GM23338 (cell line): ENCODE results near the gene AKT2. TPM values are rescaled to one million over a fixed set of nuclear protein-coding genes. Genes with fewer than 3 reads are reported as not detected.

ENCODE experiments used
- ATAC-seq: fragments of 200-7000 bp; cut with Tn5 transposase; 3 replicates; pipeline ENCODE4 v1.9.1; 2020
- DNase-seq: peaks from one replicate; pipeline ENCODE4 v3.0.0-alpha.2; 2015; ENCODE audit warnings: low spot score
- H2AFZ ChIP-seq: fragments of 200-600 bp; sonication (generic); 2 replicates; pipeline ENCODE4 v1.8.0; 2016; ENCODE audit warnings: antibody characterized with exemption, mild to moderate bottlenecking, moderate library complexity
- H3F3A ChIP-seq: fragments of 200-600 bp; sonication (generic); replicated peaks from 2 replicates; pipeline ENCODE4 v1.8.0; 2017; ENCODE audit warnings: antibody characterized with exemption, mixed run types, low read depth
- H3K27ac ChIP-seq: fragments of 200-600 bp; sonication (generic); 2 replicates; pipeline ENCODE4 v1.6.1; 2016; ENCODE audit warnings: low read depth
- H3K27me3 ChIP-seq: fragments of 200-600 bp; sonication (generic); 2 replicates; pipeline ENCODE4 v1.8.0; 2016; ENCODE audit warnings: mild to moderate bottlenecking, mixed run types, moderate library complexity; ENCODE audit not compliant: insufficient read depth
- H3K36me3 ChIP-seq: fragments of 200-600 bp; sonication (generic); 2 replicates; pipeline ENCODE4 v1.8.0; 2016; ENCODE audit warnings: mild to moderate bottlenecking; ENCODE audit not compliant: insufficient read depth
- H3K4me1 ChIP-seq: fragments of 200-600 bp; sonication (generic); 2 replicates; pipeline ENCODE4 v1.8.0; 2016; ENCODE audit warnings: mild to moderate bottlenecking, moderate library complexity; ENCODE audit not compliant: insufficient read depth
- H3K4me2 ChIP-seq: fragments of 200-600 bp; sonication (generic); 2 replicates; pipeline ENCODE4 v1.7.1; 2017; ENCODE audit warnings: mixed run types
- H3K4me3 ChIP-seq: fragments of 200-600 bp; sonication (generic); 2 replicates; pipeline ENCODE4 v1.6.1; 2016; ENCODE audit warnings: mixed run types
- H3K79me2 ChIP-seq: fragments of 200-600 bp; sonication (generic); replicated peaks from 2 replicates; pipeline ENCODE4 v1.8.0; 2017; ENCODE audit warnings: mild to moderate bottlenecking; ENCODE audit not compliant: insufficient read depth
- H3K9me2 ChIP-seq: fragments of 200-600 bp; sonication (generic); 2 replicates; pipeline ENCODE4 v1.8.0; 2017; ENCODE audit not compliant: insufficient read depth
- H4K20me1 ChIP-seq: fragments of 200-600 bp; sonication (generic); replicated peaks from 2 replicates; pipeline ENCODE4 v1.8.0; 2017; ENCODE audit warnings: mild to moderate bottlenecking; ENCODE audit not compliant: insufficient read depth
- H3K27ac Mint-ChIP-seq: 2 replicates; pipeline ENCODE4 v1.8.0; 2020; ENCODE audit warnings: inconsistent platforms, mild to moderate bottlenecking, moderate library complexity, mixed read lengths
- H3K27me3 Mint-ChIP-seq: 3 replicates; pipeline ENCODE4 v1.8.0; 2022; ENCODE audit warnings: low read depth, mild to moderate bottlenecking, moderate library complexity, mixed read lengths, inconsistent platforms; ENCODE audit not compliant: insufficient read depth, poor library complexity
- H3K36me3 Mint-ChIP-seq: 3 replicates; pipeline ENCODE4 v1.8.0; 2021; ENCODE audit warnings: low read depth, mild to moderate bottlenecking, inconsistent platforms, moderate library complexity, mixed read lengths
- H3K4me1 Mint-ChIP-seq: 3 replicates; pipeline ENCODE4 v1.8.0; 2020; ENCODE audit warnings: mild to moderate bottlenecking, inconsistent platforms, mixed read lengths
- H3K4me3 Mint-ChIP-seq: 3 replicates; pipeline ENCODE4 v1.8.0; 2021; ENCODE audit warnings: moderate library complexity, mild to moderate bottlenecking, inconsistent platforms, mixed read lengths
- H3K9me3 Mint-ChIP-seq: 3 replicates; pipeline ENCODE4 v1.8.0; 2020; ENCODE audit warnings: moderate library complexity, mild to moderate bottlenecking, inconsistent platforms, mixed read lengths
- CREB1 ChIP-seq: fragments of 250-450 bp; sonication (Bioruptor Pico); IDR thresholded peaks from 2 replicates; pipeline ENCODE4 v1.5.0; 2020; ENCODE audit warnings: low read depth, mild to moderate bottlenecking, moderate library complexity
- EZH2 ChIP-seq: fragments of 200-600 bp; sonication (generic); IDR thresholded peaks from one replicate; pipeline ENCODE4 v1.8.0; 2017; ENCODE audit warnings: antibody characterized with exemption, mild to moderate bottlenecking, low read depth; ENCODE audit not compliant: unreplicated experiment
- EZH2phosphoT487 ChIP-seq: fragments of 200-600 bp; sonication (generic); IDR thresholded peaks from one replicate; pipeline ENCODE4 v1.8.1; 2018; ENCODE audit warnings: antibody characterized with exemption; ENCODE audit not compliant: unreplicated experiment
- JUNB ChIP-seq: IDR thresholded peaks from one replicate; pipeline ENCODE4 v1.6.1; 2016; ENCODE audit warnings: antibody characterized with exemption; ENCODE audit not compliant: unreplicated experiment
- NANOG ChIP-seq: IDR thresholded peaks from 2 replicates; pipeline ENCODE4 v1.6.1; 2016; ENCODE audit warnings: antibody characterized with exemption, borderline replicate concordance
- POLR2AphosphoS5 ChIP-seq: IDR thresholded peaks from 2 replicates; pipeline ENCODE4 v1.6.1; 2016; ENCODE audit warnings: antibody characterized with exemption, low read depth
- STAT1 ChIP-seq: IDR thresholded peaks from one replicate; pipeline ENCODE4 v1.6.1; 2016; ENCODE audit warnings: antibody characterized with exemption; ENCODE audit not compliant: unreplicated experiment
- ZNF114 ChIP-seq: fragments of 250-450 bp; sonication (Bioruptor Pico); IDR thresholded peaks from 2 replicates; pipeline ENCODE4 v1.5.0; 2020; ENCODE audit warnings: mild to moderate bottlenecking, moderate library complexity
- ZNF331 ChIP-seq: fragments of 250-450 bp; sonication (Bioruptor Pico); IDR thresholded peaks from 2 replicates; pipeline ENCODE4 v1.5.0; 2020; ENCODE audit warnings: low read depth, mild to moderate bottlenecking, moderate library complexity
- polyA plus RNA-seq: library from polyadenylated mRNA; unstranded; fragments of >200 nt; fragmentation: Nextera tagmentation; extraction: Ambion mirVana; gene quantifications from 2 replicates; pipeline ENCODE4 v1.2.1, GENCODE V29; 2016
- total RNA-seq: library from RNA; depleted of rRNA; stranded (reverse); fragments of >200 nt; shearing (Covaris generic); gene quantifications from 2 replicates; pipeline ENCODE4 v1.2.3, GENCODE V29; 2014
- TF ChIP-seq, protein P1 (sequence below): IDR thresholded peaks from one replicate; pipeline ENCODE4 v1.6.1; 2018; ENCODE audit warnings: antibody characterized with exemption; ENCODE audit not compliant: unreplicated experiment
- TF ChIP-seq, protein P2 (sequence below), 2 experiments: fragments of 200-600 bp in 1 of 2; sonication (generic) in 1 of 2; conservative IDR thresholded peaks; 2 replicates each; pipeline versions ENCODE4 v1.5.1 to v1.6.1; 2016 to 2017; ENCODE audit warnings: antibody characterized with exemption in 2 of 2, low read depth in 2 of 2, mild to moderate bottlenecking in 2 of 2, moderate library complexity in 1 of 2
- TF ChIP-seq, protein P3 (sequence below): fragments of 250-450 bp; sonication (Bioruptor Pico); IDR thresholded peaks from 2 replicates; pipeline ENCODE4 v1.5.0; 2020; ENCODE audit warnings: mild to moderate bottlenecking, moderate library complexity
- TF ChIP-seq, protein P4 (sequence below): IDR thresholded peaks from 2 replicates; pipeline ENCODE4 v1.6.1; 2016; ENCODE audit warnings: antibody characterized with exemption

AKT2 gene
- total and polyA plus RNA-seq, 2 experiments from 2014 or later: 17.6 to 123 TPM

DNA sequence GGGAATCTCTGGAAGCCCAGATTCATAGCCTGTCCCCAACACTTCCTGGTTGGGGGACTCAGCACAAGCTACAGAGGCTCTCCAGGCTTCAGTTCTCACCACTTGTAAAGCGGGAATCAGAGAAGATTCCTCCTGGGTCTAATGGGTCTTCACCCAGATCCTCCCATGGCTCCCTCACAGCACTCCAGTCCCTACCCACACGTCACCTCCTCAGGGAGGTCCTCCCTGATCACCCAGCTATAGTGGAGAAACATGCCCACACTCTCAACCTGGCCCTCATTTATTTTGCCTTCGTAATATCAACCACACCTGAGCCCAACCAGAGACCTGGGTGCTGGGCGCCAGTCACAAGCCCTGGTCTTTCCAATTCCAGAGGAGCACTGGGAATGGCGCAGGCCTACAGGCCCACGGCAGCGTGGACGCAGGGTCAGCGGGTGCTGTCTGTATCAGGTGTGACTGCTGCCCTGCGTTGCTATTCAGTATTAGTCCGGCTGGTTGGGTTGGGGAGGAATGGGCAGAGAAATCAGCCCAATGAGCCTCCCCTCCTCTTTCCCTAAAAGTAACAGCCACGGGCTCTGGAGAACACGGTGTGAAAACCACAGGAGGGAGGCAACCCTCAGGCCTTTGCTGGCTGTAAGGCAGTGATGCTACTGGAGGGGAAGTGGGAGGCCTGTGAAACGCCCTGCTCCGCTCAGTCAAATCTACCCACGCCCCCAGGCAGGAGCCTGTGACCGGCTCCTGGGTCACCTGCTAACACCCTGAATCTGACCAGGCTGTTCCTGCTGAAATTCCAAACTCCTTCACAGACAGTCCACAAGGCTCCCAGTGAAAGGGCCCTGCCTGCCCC lies 5.2 kb downstream of the AKT2 start:
- no peak overlapping the region for H3K4me2 ChIP-seq
- H3K9me2 ChIP-seq: no peaks in the 10 kb centered on the region
- H3K27ac Mint-ChIP-seq: peak overlapping the region; percentile 76; the same call in 1 of the 2 replicates
- H3K79me2 ChIP-seq: peaks cover 90% of the 10 kb centered on the region
- TF ChIP-seq, protein P1, sequence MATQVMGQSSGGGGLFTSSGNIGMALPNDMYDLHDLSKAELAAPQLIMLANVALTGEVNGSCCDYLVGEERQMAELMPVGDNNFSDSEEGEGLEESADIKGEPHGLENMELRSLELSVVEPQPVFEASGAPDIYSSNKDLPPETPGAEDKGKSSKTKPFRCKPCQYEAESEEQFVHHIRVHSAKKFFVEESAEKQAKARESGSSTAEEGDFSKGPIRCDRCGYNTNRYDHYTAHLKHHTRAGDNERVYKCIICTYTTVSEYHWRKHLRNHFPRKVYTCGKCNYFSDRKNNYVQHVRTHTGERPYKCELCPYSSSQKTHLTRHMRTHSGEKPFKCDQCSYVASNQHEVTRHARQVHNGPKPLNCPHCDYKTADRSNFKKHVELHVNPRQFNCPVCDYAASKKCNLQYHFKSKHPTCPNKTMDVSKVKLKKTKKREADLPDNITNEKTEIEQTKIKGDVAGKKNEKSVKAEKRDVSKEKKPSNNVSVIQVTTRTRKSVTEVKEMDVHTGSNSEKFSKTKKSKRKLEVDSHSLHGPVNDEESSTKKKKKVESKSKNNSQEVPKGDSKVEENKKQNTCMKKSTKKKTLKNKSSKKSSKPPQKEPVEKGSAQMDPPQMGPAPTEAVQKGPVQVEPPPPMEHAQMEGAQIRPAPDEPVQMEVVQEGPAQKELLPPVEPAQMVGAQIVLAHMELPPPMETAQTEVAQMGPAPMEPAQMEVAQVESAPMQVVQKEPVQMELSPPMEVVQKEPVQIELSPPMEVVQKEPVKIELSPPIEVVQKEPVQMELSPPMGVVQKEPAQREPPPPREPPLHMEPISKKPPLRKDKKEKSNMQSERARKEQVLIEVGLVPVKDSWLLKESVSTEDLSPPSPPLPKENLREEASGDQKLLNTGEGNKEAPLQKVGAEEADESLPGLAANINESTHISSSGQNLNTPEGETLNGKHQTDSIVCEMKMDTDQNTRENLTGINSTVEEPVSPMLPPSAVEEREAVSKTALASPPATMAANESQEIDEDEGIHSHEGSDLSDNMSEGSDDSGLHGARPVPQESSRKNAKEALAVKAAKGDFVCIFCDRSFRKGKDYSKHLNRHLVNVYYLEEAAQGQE: no peak
- no peak for TF ChIP-seq ZNF114 (CRISPR knock-in tag)
- TF ChIP-seq NANOG: no peak
- TF ChIP-seq STAT1: no peak
- TF ChIP-seq, protein P2, sequence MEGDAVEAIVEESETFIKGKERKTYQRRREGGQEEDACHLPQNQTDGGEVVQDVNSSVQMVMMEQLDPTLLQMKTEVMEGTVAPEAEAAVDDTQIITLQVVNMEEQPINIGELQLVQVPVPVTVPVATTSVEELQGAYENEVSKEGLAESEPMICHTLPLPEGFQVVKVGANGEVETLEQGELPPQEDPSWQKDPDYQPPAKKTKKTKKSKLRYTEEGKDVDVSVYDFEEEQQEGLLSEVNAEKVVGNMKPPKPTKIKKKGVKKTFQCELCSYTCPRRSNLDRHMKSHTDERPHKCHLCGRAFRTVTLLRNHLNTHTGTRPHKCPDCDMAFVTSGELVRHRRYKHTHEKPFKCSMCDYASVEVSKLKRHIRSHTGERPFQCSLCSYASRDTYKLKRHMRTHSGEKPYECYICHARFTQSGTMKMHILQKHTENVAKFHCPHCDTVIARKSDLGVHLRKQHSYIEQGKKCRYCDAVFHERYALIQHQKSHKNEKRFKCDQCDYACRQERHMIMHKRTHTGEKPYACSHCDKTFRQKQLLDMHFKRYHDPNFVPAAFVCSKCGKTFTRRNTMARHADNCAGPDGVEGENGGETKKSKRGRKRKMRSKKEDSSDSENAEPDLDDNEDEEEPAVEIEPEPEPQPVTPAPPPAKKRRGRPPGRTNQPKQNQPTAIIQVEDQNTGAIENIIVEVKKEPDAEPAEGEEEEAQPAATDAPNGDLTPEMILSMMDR (conservative IDR thresholded peaks at IDR 0.05; ENCODE audit: low read depth in 2 of 2): no peak
- TF ChIP-seq JUNB: no peak
- TF ChIP-seq EZH2phosphoT487: no peak
- TF ChIP-seq EZH2: no peak
- TF ChIP-seq POLR2AphosphoS5: no peak
- TF ChIP-seq, protein P3, sequence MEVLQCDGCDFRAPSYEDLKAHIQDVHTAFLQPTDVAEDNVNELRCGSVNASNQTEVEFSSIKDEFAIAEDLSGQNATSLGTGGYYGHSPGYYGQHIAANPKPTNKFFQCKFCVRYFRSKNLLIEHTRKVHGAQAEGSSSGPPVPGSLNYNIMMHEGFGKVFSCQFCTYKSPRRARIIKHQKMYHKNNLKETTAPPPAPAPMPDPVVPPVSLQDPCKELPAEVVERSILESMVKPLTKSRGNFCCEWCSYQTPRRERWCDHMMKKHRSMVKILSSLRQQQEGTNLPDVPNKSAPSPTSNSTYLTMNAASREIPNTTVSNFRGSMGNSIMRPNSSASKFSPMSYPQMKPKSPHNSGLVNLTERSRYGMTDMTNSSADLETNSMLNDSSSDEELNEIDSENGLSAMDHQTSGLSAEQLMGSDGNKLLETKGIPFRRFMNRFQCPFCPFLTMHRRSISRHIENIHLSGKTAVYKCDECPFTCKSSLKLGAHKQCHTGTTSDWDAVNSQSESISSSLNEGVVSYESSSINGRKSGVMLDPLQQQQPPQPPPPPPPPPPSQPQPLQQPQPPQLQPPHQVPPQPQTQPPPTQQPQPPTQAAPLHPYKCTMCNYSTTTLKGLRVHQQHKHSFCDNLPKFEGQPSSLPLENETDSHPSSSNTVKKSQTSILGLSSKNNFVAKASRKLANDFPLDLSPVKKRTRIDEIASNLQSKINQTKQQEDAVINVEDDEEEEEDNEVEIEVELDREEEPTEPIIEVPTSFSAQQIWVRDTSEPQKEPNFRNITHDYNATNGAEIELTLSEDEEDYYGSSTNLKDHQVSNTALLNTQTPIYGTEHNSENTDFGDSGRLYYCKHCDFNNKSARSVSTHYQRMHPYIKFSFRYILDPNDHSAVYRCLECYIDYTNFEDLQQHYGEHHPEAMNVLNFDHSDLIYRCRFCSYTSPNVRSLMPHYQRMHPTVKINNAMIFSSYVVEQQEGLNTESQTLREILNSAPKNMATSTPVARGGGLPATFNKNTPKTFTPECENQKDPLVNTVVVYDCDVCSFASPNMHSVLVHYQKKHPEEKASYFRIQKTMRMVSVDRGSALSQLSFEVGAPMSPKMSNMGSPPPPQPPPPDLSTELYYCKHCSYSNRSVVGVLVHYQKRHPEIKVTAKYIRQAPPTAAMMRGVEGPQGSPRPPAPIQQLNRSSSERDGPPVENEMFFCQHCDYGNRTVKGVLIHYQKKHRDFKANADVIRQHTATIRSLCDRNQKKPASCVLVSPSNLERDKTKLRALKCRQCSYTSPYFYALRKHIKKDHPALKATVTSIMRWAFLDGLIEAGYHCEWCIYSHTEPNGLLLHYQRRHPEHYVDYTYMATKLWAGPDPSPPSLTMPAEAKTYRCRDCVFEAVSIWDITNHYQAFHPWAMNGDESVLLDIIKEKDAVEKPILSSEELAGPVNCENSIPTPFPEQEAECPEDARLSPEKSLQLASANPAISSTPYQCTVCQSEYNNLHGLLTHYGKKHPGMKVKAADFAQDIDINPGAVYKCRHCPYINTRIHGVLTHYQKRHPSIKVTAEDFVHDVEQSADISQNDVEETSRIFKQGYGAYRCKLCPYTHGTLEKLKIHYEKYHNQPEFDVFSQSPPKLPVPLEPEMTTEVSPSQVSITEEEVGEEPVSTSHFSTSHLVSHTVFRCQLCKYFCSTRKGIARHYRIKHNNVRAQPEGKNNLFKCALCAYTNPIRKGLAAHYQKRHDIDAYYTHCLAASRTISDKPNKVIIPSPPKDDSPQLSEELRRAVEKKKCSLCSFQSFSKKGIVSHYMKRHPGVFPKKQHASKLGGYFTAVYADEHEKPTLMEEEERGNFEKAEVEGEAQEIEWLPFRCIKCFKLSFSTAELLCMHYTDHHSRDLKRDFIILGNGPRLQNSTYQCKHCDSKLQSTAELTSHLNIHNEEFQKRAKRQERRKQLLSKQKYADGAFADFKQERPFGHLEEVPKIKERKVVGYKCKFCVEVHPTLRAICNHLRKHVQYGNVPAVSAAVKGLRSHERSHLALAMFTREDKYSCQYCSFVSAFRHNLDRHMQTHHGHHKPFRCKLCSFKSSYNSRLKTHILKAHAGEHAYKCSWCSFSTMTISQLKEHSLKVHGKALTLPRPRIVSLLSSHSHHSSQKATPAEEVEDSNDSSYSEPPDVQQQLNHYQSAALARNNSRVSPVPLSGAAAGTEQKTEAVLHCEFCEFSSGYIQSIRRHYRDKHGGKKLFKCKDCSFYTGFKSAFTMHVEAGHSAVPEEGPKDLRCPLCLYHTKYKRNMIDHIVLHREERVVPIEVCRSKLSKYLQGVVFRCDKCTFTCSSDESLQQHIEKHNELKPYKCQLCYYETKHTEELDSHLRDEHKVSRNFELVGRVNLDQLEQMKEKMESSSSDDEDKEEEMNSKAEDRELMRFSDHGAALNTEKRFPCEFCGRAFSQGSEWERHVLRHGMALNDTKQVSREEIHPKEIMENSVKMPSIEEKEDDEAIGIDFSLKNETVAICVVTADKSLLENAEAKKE (CRISPR knock-in tag): no peak
- TF ChIP-seq, protein P4, sequence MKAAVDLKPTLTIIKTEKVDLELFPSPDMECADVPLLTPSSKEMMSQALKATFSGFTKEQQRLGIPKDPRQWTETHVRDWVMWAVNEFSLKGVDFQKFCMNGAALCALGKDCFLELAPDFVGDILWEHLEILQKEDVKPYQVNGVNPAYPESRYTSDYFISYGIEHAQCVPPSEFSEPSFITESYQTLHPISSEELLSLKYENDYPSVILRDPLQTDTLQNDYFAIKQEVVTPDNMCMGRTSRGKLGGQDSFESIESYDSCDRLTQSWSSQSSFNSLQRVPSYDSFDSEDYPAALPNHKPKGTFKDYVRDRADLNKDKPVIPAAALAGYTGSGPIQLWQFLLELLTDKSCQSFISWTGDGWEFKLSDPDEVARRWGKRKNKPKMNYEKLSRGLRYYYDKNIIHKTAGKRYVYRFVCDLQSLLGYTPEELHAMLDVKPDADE: no peak
- TF ChIP-seq CREB1 (CRISPR knock-in tag): no peak
- TF ChIP-seq ZNF331 (CRISPR knock-in tag): no peak
- ATAC-seq (no peak), DNase-seq (no peak)
- no peaks in the 10 kb centered on the region for H3K36me3 Mint-ChIP-seq
- no peaks in the 10 kb centered on the region; the same call in 2 of the 3 replicates for H3K9me3 Mint-ChIP-seq
- peaks cover 9% of the 10 kb centered on the region; the same call in 1 of the 2 replicates for H4K20me1 ChIP-seq
- H3F3A ChIP-seq: no peaks in the 10 kb centered on the region; the same call in 1 of the 2 replicates
- no peaks in the 10 kb centered on the region for H3K27me3 ChIP-seq
- no peak overlapping the region for H2AFZ ChIP-seq
- H3K4me1 Mint-ChIP-seq: peaks cover 47% of the 10 kb centered on the region
- H3K36me3 ChIP-seq: no peaks in the 10 kb centered on the region
- H3K27ac ChIP-seq: no peak overlapping the region
- peaks cover 17% of the 10 kb centered on the region for H3K4me1 ChIP-seq
- no peak overlapping the region for H3K4me3 ChIP-seq
- peaks cover 10% of the 10 kb centered on the region for H3K27me3 Mint-ChIP-seq
- no peak overlapping the region; the same call in 2 of the 3 replicates for H3K4me3 Mint-ChIP-seq
